Transverse colon (tissue), 4 donors: ENCODE data around the gene CHAT. TPM values are rescaled to one million over a fixed set of nuclear protein-coding genes. Genes with fewer than 3 reads are reported as not detected.

ENCODE experiments used
- DNase-seq: peaks from one replicate; pipeline ENCODE4 v3.0.0-alpha.2; 2019
- H3K27ac ChIP-seq, 4 donors: fragments of 200-600 bp; sonication (generic); 2 replicates each; pipeline ENCODE4 v1.5.1; 2016 to 2018; ENCODE audit warnings: inconsistent platforms in 4 of 4
- H3K27me3 ChIP-seq: fragments of 200-600 bp; sonication (generic); 2 replicates; pipeline ENCODE4 v1.5.1; 2017; ENCODE audit warnings: inconsistent platforms
- H3K36me3 ChIP-seq, 4 donors: fragments of 200-600 bp; sonication (generic); 2 replicates each; pipeline ENCODE4 v1.5.1; 2017 to 2019; ENCODE audit warnings: inconsistent platforms in 4 of 4
- H3K4me1 ChIP-seq, 4 donors: fragments of 200-600 bp; sonication (generic); 2 replicates each; pipeline ENCODE4 v1.5.1; 2017 to 2020; ENCODE audit warnings: inconsistent platforms in 4 of 4
- H3K4me3 ChIP-seq, 4 donors: fragments of 200-600 bp; sonication (generic); 1 replicate in 1 of 4; 2 replicates in 3 of 4; pipeline versions ENCODE4 v1.5.1 to v1.6.1; 2017 to 2019; ENCODE audit warnings: inconsistent platforms in 4 of 4
- H3K9me3 ChIP-seq, 2 donors: fragments of 200-600 bp; sonication (generic); 2 replicates each; pipeline ENCODE4 v1.5.1; 2017 to 2019; ENCODE audit warnings: inconsistent platforms in 2 of 2
- EP300 ChIP-seq: sonication (generic); formaldehyde crosslinking; IDR thresholded peaks from one replicate; pipeline ENCODE4 v1.6.1; 2017; ENCODE audit warnings: antibody characterized with exemption, low read depth
- POLR2A ChIP-seq: fragments of 450-650 bp; IDR thresholded peaks from one replicate; pipeline ENCODE4 v1.6.1; 2016; ENCODE audit warnings: antibody characterized with exemption, mild to moderate bottlenecking, moderate library complexity
- POLR2AphosphoS5 ChIP-seq, 3 donors: sonication (generic); formaldehyde crosslinking; IDR thresholded peaks; one replicate each; pipeline ENCODE4 v1.6.1; 2016; ENCODE audit warnings: antibody characterized with exemption in 3 of 3
- WGBS, 2 donors: methylation state at CpG; one replicate each; pipeline ENCODE4 v1.1.5; 2018; ENCODE audit warnings: low coverage in 1 of 2; 5-methylcytosine and 5-hydroxymethylcytosine counted together
- in situ Hi-C, 4 donors: fragments of 200-750 bp; cut with MboI; loops; one replicate each; pipeline versions ENCODE4 v1.15.0 to v1.15.1; 2017; ENCODE audit warnings: low sequenced_read_pairs in 3 of 4, low pct_ligation_motif_present in 1 of 4, low pct_unique_long_range_greater_than_20kb in 1 of 4
- intact Hi-C: fragments of 100-400 bp; cut with DNase I; formaldehyde crosslinking; loops from one replicate; pipeline ENCODE4 v1.15.1; 2023; ENCODE audit warnings: low total_unique reads
- total RNA-seq, 4 donors: library from RNA; depleted of rRNA; stranded (reverse); fragments of >200 nt; gene quantifications; one replicate each; pipeline ENCODE4 v1.1.0, GENCODE V29; 2016
- TF ChIP-seq, protein P1 (sequence below), 5 experiments: fragments of 200-600 bp in 3 of 5; fragments of 450-650 bp in 2 of 5; sonication (generic) in 3 of 5; IDR thresholded peaks; 1 replicate in 2 of 5; 2 replicates in 3 of 5; pipeline ENCODE4 v1.5.1; 2016 to 2017; ENCODE audit warnings: antibody characterized with exemption in 5 of 5, inconsistent platforms in 3 of 5, mild to moderate bottlenecking in 2 of 5, moderate library complexity in 1 of 5

Gene CHAT
- total RNA-seq, 4 donors from 2014 or later: 1.1 to 3.8 TPM; not detected in 2

- WGBS, 2 donors: 63 to 76% methylated on average over 3 to 6 of the region's 6 CpGs
- H3K27me3 ChIP-seq: no peaks in the 10 kb centered on the region
- no peak for DNase-seq
- H3K27ac ChIP-seq: no peak overlapping the region
- H3K4me3 ChIP-seq: no peak overlapping the region
- TF ChIP-seq EP300 (no peak), POLR2AphosphoS5 (IDR thresholded peaks at IDR 0.05) (no peak), POLR2A (no peak)
- TF ChIP-seq, protein P1, sequence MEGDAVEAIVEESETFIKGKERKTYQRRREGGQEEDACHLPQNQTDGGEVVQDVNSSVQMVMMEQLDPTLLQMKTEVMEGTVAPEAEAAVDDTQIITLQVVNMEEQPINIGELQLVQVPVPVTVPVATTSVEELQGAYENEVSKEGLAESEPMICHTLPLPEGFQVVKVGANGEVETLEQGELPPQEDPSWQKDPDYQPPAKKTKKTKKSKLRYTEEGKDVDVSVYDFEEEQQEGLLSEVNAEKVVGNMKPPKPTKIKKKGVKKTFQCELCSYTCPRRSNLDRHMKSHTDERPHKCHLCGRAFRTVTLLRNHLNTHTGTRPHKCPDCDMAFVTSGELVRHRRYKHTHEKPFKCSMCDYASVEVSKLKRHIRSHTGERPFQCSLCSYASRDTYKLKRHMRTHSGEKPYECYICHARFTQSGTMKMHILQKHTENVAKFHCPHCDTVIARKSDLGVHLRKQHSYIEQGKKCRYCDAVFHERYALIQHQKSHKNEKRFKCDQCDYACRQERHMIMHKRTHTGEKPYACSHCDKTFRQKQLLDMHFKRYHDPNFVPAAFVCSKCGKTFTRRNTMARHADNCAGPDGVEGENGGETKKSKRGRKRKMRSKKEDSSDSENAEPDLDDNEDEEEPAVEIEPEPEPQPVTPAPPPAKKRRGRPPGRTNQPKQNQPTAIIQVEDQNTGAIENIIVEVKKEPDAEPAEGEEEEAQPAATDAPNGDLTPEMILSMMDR (IDR thresholded peaks at IDR 0.05): no peak
- H3K4me1 ChIP-seq: no peaks in the 10 kb centered on the region
- in situ Hi-C loops: no loop called here
- H3K9me3 ChIP-seq: no peaks in the 10 kb centered on the region
- intact Hi-C loops: no loop called here
- H3K36me3 ChIP-seq: no peaks in the 10 kb centered on the region
Measured at GRCh38 chr10:49710966-49711365, 97.1 kb downstream of the CHAT start.

DNA sequence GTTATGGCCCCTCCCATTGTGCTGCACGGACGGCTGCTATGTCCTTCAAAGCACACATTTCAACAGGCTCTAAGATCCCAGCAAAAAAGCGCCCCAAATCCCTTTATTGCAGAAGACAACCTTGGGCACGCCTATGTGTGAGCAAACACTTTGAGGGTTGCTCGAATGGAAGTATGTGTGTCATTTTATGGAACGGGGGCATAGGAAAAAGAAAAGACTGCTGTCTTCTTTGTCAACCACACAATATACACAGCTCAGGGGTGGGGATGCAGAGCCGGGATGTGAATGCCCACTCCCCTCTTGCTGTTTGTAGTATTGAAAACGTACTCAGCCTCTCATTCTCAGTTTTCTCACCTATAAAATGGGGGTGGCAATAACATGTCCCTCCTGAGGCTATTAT lies 97.6 kb downstream of the CHAT start:
- TF ChIP-seq POLR2A (no peak), POLR2AphosphoS5 (IDR thresholded peaks at IDR 0.05) (no peak), EP300 (no peak)
- TF ChIP-seq, protein P1 (IDR thresholded peaks at IDR 0.05): no peak
- in situ Hi-C loops: no loop called here

DNA sequence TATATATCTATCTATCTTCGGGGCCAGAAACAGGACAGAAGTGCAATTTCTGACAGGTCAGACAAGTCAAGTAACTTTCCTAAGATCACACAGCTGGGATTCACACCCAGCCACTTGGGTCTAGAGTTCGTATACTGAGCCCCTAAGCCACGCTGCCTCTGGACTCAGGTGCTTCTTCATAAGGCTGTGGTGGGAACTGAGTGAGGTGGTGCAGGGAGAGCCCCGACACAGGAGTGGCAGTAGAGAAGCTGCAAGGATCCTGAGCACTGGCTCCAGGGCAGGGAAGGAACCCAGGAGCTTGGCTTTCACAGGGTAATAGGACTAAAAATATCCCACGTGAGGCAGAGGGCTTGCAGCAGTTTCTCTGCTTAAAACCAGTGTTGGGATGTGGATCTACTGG lies 99.4 kb downstream of the CHAT start:
- intact Hi-C loops: no loop called here

More for the DNA sequence above, 97.6 kb downstream of the CHAT start:
- no peaks in the 10 kb centered on the region for H3K27me3 ChIP-seq
- no peak for DNase-seq
- H3K36me3 ChIP-seq: no peaks in the 10 kb centered on the region
- no peak overlapping the region for H3K27ac ChIP-seq
- H3K4me1 ChIP-seq: no peaks in the 10 kb centered on the region
- H3K4me3 ChIP-seq: no peak overlapping the region
- 31 to 54% methylated on average over 8 of the region's 8 CpGs for WGBS, 2 donors
- no peaks in the 10 kb centered on the region for H3K9me3 ChIP-seq
- intact Hi-C loops: no loop called here

More for the DNA sequence above, 99.4 kb downstream of the CHAT start:
- H3K4me3 ChIP-seq: no peak overlapping the region
- no peak for DNase-seq
- no peaks in the 10 kb centered on the region for H3K9me3 ChIP-seq
- H3K4me1 ChIP-seq: no peaks in the 10 kb centered on the region
- H3K27ac ChIP-seq: no peak overlapping the region
- H3K27me3 ChIP-seq: no peaks in the 10 kb centered on the region
- TF ChIP-seq EP300 (no peak), POLR2A (no peak), POLR2AphosphoS5 (IDR thresholded peaks at IDR 0.05) (no peak)
- TF ChIP-seq, protein P1 (IDR thresholded peaks at IDR 0.05): no peak
- in situ Hi-C loops: no loop called here
- no peaks in the 10 kb centered on the region for H3K36me3 ChIP-seq
- WGBS, 2 donors: 0 to 82% methylated on average over 1 to 5 of the region's 5 CpGs

Other genes with a start within 250 kb of the CHAT start
- under 1 TPM in 2 of 4 donors, not detected in 2; 0.32 to 0.37 TPM for gene DRGX, start 217.9 kb upstream of the CHAT start, total RNA-seq
- 10 to 100 TPM; 16.0 to 34.0 (median 22.4) TPM for gene ERCC6, start 74.9 kb upstream of the CHAT start, total RNA-seq
- gene SLC18A3, start 3.7 kb upstream of the CHAT start, total RNA-seq: 1 to 10 TPM in 1 of 4 donors, under 1 TPM in 1, not detected in 2; 0.27 to 1.5 TPM
- gene C10orf53, start 65.6 kb downstream of the CHAT start, total RNA-seq: not detected
- 1 to 10 TPM in 3 of 4 donors, under 1 TPM in 1; 1.00 to 4.2 (median 2.4) TPM for gene OGDHL, start 148.3 kb downstream of the CHAT start, total RNA-seq